Adrenal gland (tissue), 12 donors: ENCODE data around the gene PKIB. TPM values are rescaled to one million over a fixed set of nuclear protein-coding genes. Genes with fewer than 3 reads are reported as not detected.

Source experiments
- DNase-seq, 7 donors: peaks; one replicate each; pipeline ENCODE4 v3.0.0-alpha.2; 2019 to 2020
- H3K27ac ChIP-seq, 5 donors: fragments of 200-600 bp; sonication (generic) in 4 of 5; 1 replicate in 3 of 5; 2 replicates in 2 of 5; pipeline versions ENCODE4 v1.5.1 to v1.8.0; 2016 to 2020; ENCODE audit warnings: mild to moderate bottlenecking in 1 of 5
- H3K27me3 ChIP-seq: fragments of 200-600 bp; 2 replicates; pipeline ENCODE4 v1.8.0; 2021
- H3K36me3 ChIP-seq, 2 donors: fragments of 200-600 bp; replicated peaks in 1 of 2; 1 replicate in 1 of 2; 2 replicates in 1 of 2; pipeline versions ENCODE4 v1.5.1 to v1.8.0; 2018 to 2022
- H3K4me1 ChIP-seq, 2 donors: fragments of 200-600 bp; replicated peaks in 1 of 2; 1 replicate in 1 of 2; 2 replicates in 1 of 2; pipeline versions ENCODE4 v1.5.1 to v1.8.0; 2018 to 2021
- H3K4me3 ChIP-seq, 4 donors: fragments of 200-600 bp; sonication (generic) in 3 of 4; one replicate each; pipeline ENCODE4 v1.5.1; 2016 to 2018
- H3K9me3 ChIP-seq, 3 donors: fragments of 200-600 bp; sonication (generic) in 1 of 3; replicated peaks in 1 of 3; 1 replicate in 2 of 3; 2 replicates in 1 of 3; pipeline versions ENCODE4 v1.5.1 to v1.8.0; 2016 to 2021
- CTCF ChIP-seq, 6 experiments: fragments of 450-650 bp in 4 of 6; fragments of 200-600 bp in 2 of 6; sonication (generic) in 1 of 6; IDR thresholded peaks; 1 replicate in 5 of 6; 2 replicates in 1 of 6; pipeline versions ENCODE4 v1.5.1 to v1.8.0; 2016 to 2021; ENCODE audit warnings: antibody characterized with exemption in 6 of 6, mild to moderate bottlenecking in 2 of 6, moderate library complexity in 1 of 6
- POLR2A ChIP-seq, 2 donors: fragments of 450-650 bp; IDR thresholded peaks; one replicate each; pipeline ENCODE4 v1.6.1; 2017; ENCODE audit warnings: antibody characterized with exemption in 2 of 2, mild to moderate bottlenecking in 2 of 2, moderate library complexity in 1 of 2
- WGBS, 4 donors: extraction: QIAGEN DNeasy Blood & Tissue Kit in 2 of 4; methylation state at CpG; one replicate each; pipeline versions ENCODE4 v1.1.5 to v1.1.7; 2013 to 2017; 5-methylcytosine and 5-hydroxymethylcytosine counted together
- intact Hi-C, 2 donors: fragments of 100-400 bp; cut with DNase I; formaldehyde crosslinking; loops; one replicate each; pipeline versions ENCODE4 v1.14.1 to v1.15.0; 2022 to 2023
- polyA plus RNA-seq, 3 donors: library from polyadenylated mRNA; stranded (reverse); fragments of 200-250 nt in 2 of 3; fragments of 350-450 nt in 1 of 3; fragmentation: Illumina TruSeq in 1 of 3; extraction: RNeasy Lipid Tissue Mini Kit (QIAGEN cat#74804) in 1 of 3; gene quantifications; one replicate each; pipeline ENCODE4 v1.2.3, GENCODE V29; 2013 to 2014
- total RNA-seq, 9 donors: library from RNA; depleted of rRNA in 4 of 9; stranded (reverse); fragments of >200 nt in 4 of 9; fragments of 120-200 nt in 1 of 9; fragmentation: NEBNext Ultra II Directional in 1 of 9; extraction: Animal tissue kit (Norgen Biotek cat#: 25700) in 1 of 9; gene quantifications; one replicate each; pipeline versions ENCODE4 v1.1.0 to v1.2.4, GENCODE V29; 2013 to 2023
- donor health status: healthy with polysubstance abuse.
- donor health status: Bipolar disorder and iron deficiency.
- donor health status: DM: yes; HTN: yes; CAD: no.
- donor health status: DM: no; HTN: no; CAD: no.
- donor health status: DM: no; HTN: no; CAD: no.
- donor health status: DM: yes; HTN: yes; CAD: no.

The PKIB gene
- total and polyA plus RNA-seq, 12 donors: 0.48 to 6.2 (median 2.5) TPM

DNA sequence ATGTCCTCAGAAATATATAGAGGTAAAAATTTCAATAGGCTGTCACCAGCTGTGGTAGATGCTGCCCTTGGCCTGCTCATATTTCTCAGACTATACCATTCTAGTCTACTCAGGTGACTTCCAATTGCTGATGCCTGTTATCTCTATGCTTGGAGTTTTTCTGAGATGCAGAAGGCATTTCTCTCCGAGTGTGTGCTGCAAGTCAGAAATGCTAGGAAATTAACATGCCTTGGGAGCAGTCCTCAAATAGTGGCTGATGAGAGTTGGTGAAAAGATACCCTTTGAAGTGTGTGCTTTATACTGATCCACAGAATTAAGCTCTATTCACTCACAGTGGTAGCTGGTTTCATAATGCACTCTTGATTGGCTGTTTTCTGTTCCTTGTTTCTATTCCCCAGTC is 43.2 kb upstream of the PKIB start:
- Histone ChIP-seq H3K9me3 (no peaks in the 10 kb centered on the region), H3K4me1 (no peaks in the 10 kb centered on the region), H3K27me3 (no peaks in the 10 kb centered on the region), H3K36me3 (no peaks in the 10 kb centered on the region), H3K4me3 (no peak overlapping the region), H3K27ac (no peak overlapping the region)
- TF ChIP-seq POLR2A (IDR thresholded peaks at IDR 0.05): no peak
- 44 to 80% (median 72%) methylated on average over 1 of the region's 1 CpG for WGBS, 4 donors
- no peak for DNase-seq
- intact Hi-C loops: no loop called here

DNA sequence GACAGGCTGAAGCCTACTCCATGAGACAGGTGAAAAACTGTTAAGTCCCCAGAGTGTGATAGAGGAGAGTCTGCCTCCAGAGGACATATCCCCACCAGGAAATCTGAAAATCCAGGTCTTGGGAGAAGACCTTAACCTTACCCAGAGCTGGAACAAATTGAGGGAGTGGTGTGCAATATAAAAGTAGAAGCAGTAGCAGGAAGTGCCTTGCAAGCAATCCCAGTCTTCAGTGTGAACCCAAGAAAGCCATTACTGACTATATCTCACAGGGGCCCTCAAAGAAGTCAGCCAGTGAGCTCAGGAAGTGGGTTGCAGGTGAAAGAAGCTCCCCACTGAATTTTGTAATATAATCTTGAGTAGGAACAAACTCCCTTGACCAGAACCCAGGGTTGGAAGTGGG is 41.9 kb upstream of the PKIB start:
- Histone ChIP-seq H3K4me3 (no peak overlapping the region), H3K27ac (no peak overlapping the region), H3K36me3 (no peaks in the 10 kb centered on the region), H3K27me3 (no peaks in the 10 kb centered on the region), H3K9me3 (no peaks in the 10 kb centered on the region), H3K4me1 (no peaks in the 10 kb centered on the region)
- TF ChIP-seq CTCF (IDR thresholded peaks at IDR 0.05) (no peak), POLR2A (IDR thresholded peaks at IDR 0.05) (no peak)
- intact Hi-C loops: no loop called here
- no peak for DNase-seq

DNA sequence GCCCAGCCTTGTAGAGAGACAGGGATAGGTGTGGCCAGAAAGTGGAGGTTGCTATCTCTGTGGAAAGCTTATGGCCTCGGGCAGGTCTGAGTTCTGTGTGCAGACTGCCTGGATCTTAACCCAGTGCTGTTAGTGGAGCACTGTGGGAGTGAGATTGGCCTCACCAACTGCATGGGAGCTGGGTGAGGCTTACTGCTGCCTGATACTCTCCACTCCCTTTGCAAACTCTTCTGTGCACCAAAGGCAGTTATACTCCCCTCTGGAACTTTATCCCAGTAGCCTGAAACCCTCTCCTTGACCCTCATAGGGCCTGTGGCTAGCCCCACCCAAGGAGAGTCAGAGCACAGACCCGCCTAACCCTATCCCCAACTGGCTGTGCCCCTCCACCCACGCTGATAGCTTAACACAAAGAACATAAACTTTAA is 41.4 kb upstream of the PKIB start:
- 58 to 85% (median 69%) methylated on average over 3 of the region's 3 CpGs for WGBS, 4 donors
- DNase-seq: no peak

DNA sequence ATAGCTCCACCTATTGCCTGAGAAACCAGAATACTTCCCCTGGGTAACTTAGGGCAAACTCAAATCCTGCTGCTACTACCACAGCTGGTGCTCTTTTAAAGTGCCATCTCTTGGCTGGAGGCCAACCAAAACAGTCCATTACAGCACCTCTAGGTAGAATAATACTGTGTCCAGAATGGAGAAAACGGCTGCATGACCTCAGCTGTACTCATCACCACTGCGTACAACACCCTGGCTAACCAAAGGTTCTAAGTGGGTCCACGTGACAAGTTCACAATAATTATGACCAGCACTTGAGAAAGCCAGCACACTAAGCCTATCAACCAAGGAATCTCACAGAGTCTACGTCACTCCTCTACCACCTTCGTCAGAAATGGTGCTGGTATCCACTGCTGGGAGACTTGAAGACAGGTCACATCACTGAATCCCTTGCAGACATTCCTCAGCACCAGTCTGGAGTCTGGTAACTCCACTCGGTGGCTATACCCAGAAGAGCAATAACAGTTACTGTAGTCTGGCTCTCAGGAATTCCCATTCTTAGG is 40.9 kb upstream of the PKIB start:
- Histone ChIP-seq H3K4me1 (no peaks in the 10 kb centered on the region), H3K27me3 (no peaks in the 10 kb centered on the region), H3K4me3 (no peak overlapping the region), H3K36me3 (no peaks in the 10 kb centered on the region), H3K27ac (no peak overlapping the region), H3K9me3 (no peaks in the 10 kb centered on the region)
- intact Hi-C loops: no loop called here
- WGBS, 4 donors: 76 to 82% (median 77%) methylated on average over 6 of the region's 6 CpGs
- DNase-seq: no peak
- TF ChIP-seq CTCF (IDR thresholded peaks at IDR 0.05) (no peak), POLR2A (IDR thresholded peaks at IDR 0.05) (no peak)

More for the DNA sequence above, 41.4 kb upstream of the PKIB start:
- H3K27ac ChIP-seq: no peak overlapping the region
- H3K4me3 ChIP-seq: no peak overlapping the region
- H3K9me3 ChIP-seq: no peaks in the 10 kb centered on the region
- H3K27me3 ChIP-seq: no peaks in the 10 kb centered on the region
- no peak for TF ChIP-seq POLR2A (IDR thresholded peaks at IDR 0.05)
- H3K36me3 ChIP-seq: no peaks in the 10 kb centered on the region
- H3K4me1 ChIP-seq: no peaks in the 10 kb centered on the region
- intact Hi-C loops: no loop called here

- Histone ChIP-seq H3K4me1 (no peaks in the 10 kb centered on the region), H3K4me3 (no peak overlapping the region), H3K9me3 (no peaks in the 10 kb centered on the region), H3K36me3 (no peaks in the 10 kb centered on the region), H3K27me3 (no peaks in the 10 kb centered on the region), H3K27ac (no peak overlapping the region)
- no peak for TF ChIP-seq POLR2A (IDR thresholded peaks at IDR 0.05)
- no peak for TF ChIP-seq CTCF (IDR thresholded peaks at IDR 0.05)
- no peak for DNase-seq
- intact Hi-C loops: no loop called here
- WGBS, 4 donors: 40 to 79% (median 76%) methylated on average over 2 of the region's 2 CpGs
Observed at GRCh38 chr6:122571888-122572287, 38.3 kb upstream of the PKIB start.
